Gastrocnemius medialis (tissue), 4 donors: ENCODE results near the gene TMEM176B. TPM values are rescaled to one million over a fixed set of nuclear protein-coding genes. Genes with fewer than 3 reads are reported as not detected.
A peak's percentile ranks its signal among the peaks of the same experiment; 100 is the strongest.

Source experiments
- ATAC-seq, 2 donors: fragments of 150-250 bp; one replicate each; pipeline ENCODE4 v1.9.1; 2016
- DNase-seq, 2 donors: peaks; one replicate each; pipeline ENCODE4 v3.0.0-alpha.2; 2019
- H3K27ac ChIP-seq, 4 donors: fragments of 200-600 bp; sonication (generic); 1 replicate in 1 of 4; 2 replicates in 3 of 4; pipeline ENCODE4 v1.5.1; 2016 to 2018; ENCODE audit warnings: mild to moderate bottlenecking in 2 of 4, moderate library complexity in 1 of 4
- H3K27me3 ChIP-seq, 3 donors: fragments of 200-600 bp; sonication (generic) in 2 of 3; 1 replicate in 1 of 3; 2 replicates in 2 of 3; pipeline versions ENCODE4 v1.5.1 to v1.6.0; 2016 to 2019; ENCODE audit warnings: mild to moderate bottlenecking in 1 of 3, moderate library complexity in 1 of 3
- H3K36me3 ChIP-seq, 2 donors: fragments of 200-600 bp; sonication (generic) in 1 of 2; one replicate each; pipeline ENCODE4 v1.5.1; 2017 to 2018
- H3K4me1 ChIP-seq, 2 donors: fragments of 200-600 bp; sonication (generic) in 1 of 2; one replicate each; pipeline ENCODE4 v1.5.1; 2016 to 2017; ENCODE audit warnings: mild to moderate bottlenecking in 2 of 2
- H3K4me3 ChIP-seq, 4 donors: fragments of 200-600 bp; sonication (generic) in 3 of 4; 1 replicate in 1 of 4; 2 replicates in 3 of 4; pipeline ENCODE4 v1.5.1; 2016 to 2019; ENCODE audit warnings: mild to moderate bottlenecking in 2 of 4
- H3K9me3 ChIP-seq, 3 donors: fragments of 200-600 bp; sonication (generic) in 2 of 3; 1 replicate in 1 of 3; 2 replicates in 2 of 3; pipeline ENCODE4 v1.5.1; 2016 to 2019
- POLR2A ChIP-seq, 2 donors: fragments of 450-650 bp; IDR thresholded peaks; one replicate each; pipeline ENCODE4 v1.6.1; 2017; ENCODE audit warnings: antibody characterized with exemption in 2 of 2, mild to moderate bottlenecking in 2 of 2, moderate library complexity in 2 of 2
- in situ Hi-C, 4 donors: fragments of 200-750 bp; cut with MboI; loops; one replicate each; pipeline versions ENCODE4 v1.15.0 to v1.8.0; 2017; ENCODE audit warnings: low sequenced_read_pairs in 4 of 4
- intact Hi-C: fragments of 100-400 bp; cut with DNase I; formaldehyde crosslinking; loops from one replicate; pipeline ENCODE4 v1.15.1; 2023; ENCODE audit warnings: low total_unique reads
- total RNA-seq, 4 donors: library from RNA; depleted of rRNA; stranded (reverse); fragments of >200 nt; gene quantifications; one replicate each; pipeline versions ENCODE4 v1.1.0 to v1.2.3, GENCODE V29; 2016
- TF ChIP-seq, protein P1 (sequence below), 5 experiments: fragments of 450-650 bp in 3 of 5; fragments of 200-600 bp in 2 of 5; sonication (generic) in 2 of 5; IDR thresholded peaks in 4 of 5; conservative IDR thresholded peaks in 1 of 5; 1 replicate in 4 of 5; 2 replicates in 1 of 5; pipeline ENCODE4 v1.5.1; 2016 to 2019; ENCODE audit warnings: antibody characterized with exemption in 5 of 5, mild to moderate bottlenecking in 3 of 5, moderate library complexity in 3 of 5

TMEM176B gene
- 1 to 10 TPM; 5.8 to 9.6 (median 7.6) TPM for total RNA-seq

DNA sequence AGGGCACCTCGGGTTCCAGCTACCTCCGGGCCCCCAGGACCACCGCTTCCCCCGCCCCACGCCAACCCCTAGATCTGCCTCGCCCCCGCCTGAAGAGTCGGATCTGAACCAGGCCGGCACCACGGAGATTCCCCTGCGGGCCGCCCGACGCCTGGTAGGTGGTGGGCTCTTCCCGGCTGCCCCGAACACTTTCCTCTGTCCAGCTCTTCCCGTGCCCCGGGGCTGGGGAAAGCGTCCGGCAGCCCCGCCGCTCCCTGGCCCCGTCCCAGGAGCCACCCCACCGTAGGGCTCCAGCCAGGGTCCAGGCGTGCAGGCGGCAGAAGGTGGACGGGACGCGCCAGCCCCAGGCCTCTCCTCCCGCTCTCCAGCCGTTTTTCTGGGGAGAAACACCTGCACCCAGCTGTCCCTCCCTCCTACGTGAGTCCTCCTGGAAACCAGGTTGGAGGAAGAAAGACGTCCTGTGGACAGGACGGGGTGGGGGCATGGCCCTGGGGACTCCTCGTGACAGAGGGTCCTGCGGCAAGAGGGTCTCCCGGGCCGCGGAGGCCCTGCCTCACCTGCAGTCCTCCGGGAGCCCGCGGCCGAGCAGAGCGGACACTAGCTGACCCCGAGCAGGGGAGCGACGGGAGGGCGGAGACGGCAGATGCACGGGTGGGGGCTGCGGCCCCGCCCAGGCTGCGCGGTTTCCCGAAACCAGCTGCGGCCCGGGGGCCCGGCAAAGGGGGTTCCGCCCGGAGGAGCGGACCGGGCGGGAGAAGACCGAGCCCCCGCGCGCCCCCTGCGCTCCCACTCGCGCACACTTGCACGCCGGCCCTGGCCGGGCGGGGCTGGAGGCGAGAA lies at the start of gene TMEM176B:
Gene TMEM176B, minus strand, starts transcription at position 624 of the 840 bp plus-strand sequence. CDS start 3,795 bp downstream, outside the sequence.
- intact Hi-C loops (no loop called here), in situ Hi-C loops (loop anchor here in 3 of 4 donors (25.0 kb wide), 1 partner anchor 187 kb away; the partner anchor contains the start of genes KCNH2 (in 3 of the 3) and NOS3 (in 3 of the 3))
- peaks cover 18 to 39% (median 25%) of the 10 kb centered on the region in 3 donors for H3K27me3 ChIP-seq
- no peaks in the 10 kb centered on the region for H3K36me3 ChIP-seq
- TF ChIP-seq POLR2A (IDR thresholded peaks at IDR 0.05), result no peak
- TF ChIP-seq, protein P1, sequence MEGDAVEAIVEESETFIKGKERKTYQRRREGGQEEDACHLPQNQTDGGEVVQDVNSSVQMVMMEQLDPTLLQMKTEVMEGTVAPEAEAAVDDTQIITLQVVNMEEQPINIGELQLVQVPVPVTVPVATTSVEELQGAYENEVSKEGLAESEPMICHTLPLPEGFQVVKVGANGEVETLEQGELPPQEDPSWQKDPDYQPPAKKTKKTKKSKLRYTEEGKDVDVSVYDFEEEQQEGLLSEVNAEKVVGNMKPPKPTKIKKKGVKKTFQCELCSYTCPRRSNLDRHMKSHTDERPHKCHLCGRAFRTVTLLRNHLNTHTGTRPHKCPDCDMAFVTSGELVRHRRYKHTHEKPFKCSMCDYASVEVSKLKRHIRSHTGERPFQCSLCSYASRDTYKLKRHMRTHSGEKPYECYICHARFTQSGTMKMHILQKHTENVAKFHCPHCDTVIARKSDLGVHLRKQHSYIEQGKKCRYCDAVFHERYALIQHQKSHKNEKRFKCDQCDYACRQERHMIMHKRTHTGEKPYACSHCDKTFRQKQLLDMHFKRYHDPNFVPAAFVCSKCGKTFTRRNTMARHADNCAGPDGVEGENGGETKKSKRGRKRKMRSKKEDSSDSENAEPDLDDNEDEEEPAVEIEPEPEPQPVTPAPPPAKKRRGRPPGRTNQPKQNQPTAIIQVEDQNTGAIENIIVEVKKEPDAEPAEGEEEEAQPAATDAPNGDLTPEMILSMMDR (IDR thresholded peaks at IDR 0.05 in 4 of 5, conservative IDR thresholded peaks at IDR 0.05 in 1 of 5), result no peak
- H3K9me3 ChIP-seq, result no peaks in the 10 kb centered on the region
- H3K27ac ChIP-seq, result peak within 1 kb of the TSS in 1 of 4 donors; percentile 34
- H3K4me1 ChIP-seq, result no peaks in the 10 kb centered on the region
- DNase-seq, result no peak
- peak within 1 kb of the TSS; percentile 43 to 52 (median 44) for H3K4me3 ChIP-seq
- no peak for ATAC-seq

GRCh38 chr7:150849204-150849775 lies 49.1 kb upstream of the TMEM176B start:
- no peak for ATAC-seq
- no peak for TF ChIP-seq POLR2A (IDR thresholded peaks at IDR 0.05)
- TF ChIP-seq, protein P1 (IDR thresholded peaks at IDR 0.05 in 4 of 5, conservative IDR thresholded peaks at IDR 0.05 in 1 of 5), result no peak
- DNase-seq, result no peak
- H3K9me3 ChIP-seq, result no peaks in the 10 kb centered on the region
- no peak overlapping the region for H3K27ac ChIP-seq
- H3K4me3 ChIP-seq, result no peak overlapping the region
- intact Hi-C loops, result no loop called here
- H3K36me3 ChIP-seq, result no peaks in the 10 kb centered on the region
- H3K27me3 ChIP-seq, result peaks cover 0 to 10% (median 0%) of the 10 kb centered on the region in 3 donors
- H3K4me1 ChIP-seq, result no peaks in the 10 kb centered on the region
- in situ Hi-C loops, result no loop called here

DNA sequence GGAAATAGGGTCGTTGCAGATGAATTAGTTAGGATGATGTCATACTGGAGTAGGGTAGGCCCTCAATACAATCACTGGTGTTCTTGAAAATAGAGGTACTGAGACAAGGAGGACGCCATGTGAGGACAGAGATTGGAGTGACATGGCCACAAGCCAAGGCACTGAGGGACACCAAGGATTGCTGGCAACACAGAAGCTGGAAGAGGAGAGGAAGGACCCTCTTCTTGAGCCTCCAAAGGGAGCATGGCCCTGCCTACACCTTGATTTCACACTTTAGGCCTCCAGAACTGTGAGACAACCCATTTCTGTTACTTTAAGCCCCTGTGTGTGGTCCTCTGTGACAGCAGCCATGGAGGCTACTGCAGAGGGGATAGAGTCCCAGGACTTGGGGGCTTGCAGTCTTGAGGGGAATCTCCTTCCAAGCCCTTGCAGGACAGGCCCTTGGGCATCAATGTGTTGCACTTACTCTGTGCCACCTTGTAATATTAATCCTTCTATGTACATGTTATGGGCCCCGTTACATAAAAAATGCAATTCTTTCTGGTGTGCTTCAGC lies 48.5 kb upstream of the TMEM176B start:
- TF ChIP-seq, protein P1 (IDR thresholded peaks at IDR 0.05 in 4 of 5, conservative IDR thresholded peaks at IDR 0.05 in 1 of 5), result no peak
- TF ChIP-seq POLR2A (IDR thresholded peaks at IDR 0.05), result no peak
- in situ Hi-C loops, result no loop called here
- no peaks in the 10 kb centered on the region for H3K36me3 ChIP-seq
- intact Hi-C loops, result no loop called here
- H3K27ac ChIP-seq, result no peak overlapping the region
- H3K4me1 ChIP-seq, result no peaks in the 10 kb centered on the region
- no peak overlapping the region for H3K4me3 ChIP-seq
- DNase-seq (no peak), ATAC-seq (no peak)
- H3K27me3 ChIP-seq, result peaks cover 0 to 8% (median 0%) of the 10 kb centered on the region in 3 donors
- no peaks in the 10 kb centered on the region for H3K9me3 ChIP-seq

DNA sequence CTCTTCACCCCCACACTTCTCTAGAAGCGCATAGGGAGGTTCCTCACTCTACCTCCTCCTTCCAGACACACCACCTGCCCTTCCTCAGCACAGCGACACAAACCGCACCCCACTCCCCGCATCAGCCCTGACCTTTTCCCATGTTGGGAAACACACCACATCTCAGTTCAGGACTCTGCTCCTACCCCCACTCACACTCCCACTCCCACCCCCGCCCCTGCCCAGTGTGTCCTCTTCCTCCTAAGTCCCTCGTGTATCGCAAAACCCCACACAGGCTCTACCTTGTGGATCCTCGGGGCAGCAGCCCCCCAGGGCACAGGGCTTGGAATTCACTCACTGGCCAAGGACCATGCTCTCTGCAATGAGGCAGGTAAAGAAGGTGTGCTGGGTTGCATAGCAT lies 47.9 kb upstream of the TMEM176B start:
- no peak for DNase-seq
- intact Hi-C loops (no loop called here), in situ Hi-C loops (no loop called here)
- Histone ChIP-seq H3K27me3 (peaks cover 0 to 8% (median 0%) of the 10 kb centered on the region in 3 donors), H3K36me3 (no peaks in the 10 kb centered on the region), H3K9me3 (no peaks in the 10 kb centered on the region), H3K27ac (no peak overlapping the region), H3K4me3 (no peak overlapping the region), H3K4me1 (no peaks in the 10 kb centered on the region)
- no peak for ATAC-seq
- TF ChIP-seq POLR2A (IDR thresholded peaks at IDR 0.05), result no peak
- TF ChIP-seq, protein P1 (IDR thresholded peaks at IDR 0.05 in 4 of 5, conservative IDR thresholded peaks at IDR 0.05 in 1 of 5), result no peak
